Natural killer cell treated with Interleukin-12 subunit alpha and Interleukin-12 subunit beta and Interleukin-15 and Interleukin-18, amount 100 ng/mL, for 72 hours (primary cell): ENCODE results near the gene ZNF182. TPM values are rescaled to one million over a fixed set of nuclear protein-coding genes. Genes with fewer than 3 reads are reported as not detected.

Experiments used
- ATAC-seq, 2 donors: fragments of 150-1000 bp; cut with Tn5 transposase in 1 of 2; sonication (Bioruptor Pico), chemical (Tn5 transposase) in 1 of 2; 2 replicates each; pipeline ENCODE4 v1.10.0; 2021
- DNase-seq: peaks from one replicate; pipeline ENCODE4 v3.0.0; 2022; ENCODE audit warnings: low spot score
- H3K27ac Mint-ChIP-seq, 2 donors: 1 replicate in 1 of 2; 2 replicates in 1 of 2; pipeline ENCODE4 v1.8.0; 2022; ENCODE audit warnings: mixed read lengths in 2 of 2, mild to moderate bottlenecking in 1 of 2, moderate library complexity in 1 of 2
- H3K27me3 Mint-ChIP-seq, 2 donors: 1 replicate in 1 of 2; 2 replicates in 1 of 2; pipeline ENCODE4 v1.8.0; 2022; ENCODE audit warnings: mixed read lengths in 2 of 2
- H3K36me3 Mint-ChIP-seq: one replicate; pipeline ENCODE4 v1.8.0; 2022; ENCODE audit warnings: mixed read lengths
- H3K4me1 Mint-ChIP-seq, 2 donors: 1 replicate in 1 of 2; 2 replicates in 1 of 2; pipeline ENCODE4 v1.8.0; 2022; ENCODE audit warnings: low read depth in 2 of 2, mixed read lengths in 2 of 2, mild to moderate bottlenecking in 1 of 2
- H3K4me3 Mint-ChIP-seq: one replicate; pipeline ENCODE4 v1.8.0; 2022; ENCODE audit warnings: mixed read lengths
- H3K9me3 Mint-ChIP-seq: 2 replicates; pipeline ENCODE4 v1.8.0; 2022; ENCODE audit warnings: mixed read lengths
- total RNA-seq, 2 donors: library from RNA; stranded (reverse); gene quantifications; one replicate each; pipeline ENCODE4 v1.2.3, GENCODE V29; 2022

ZNF182 gene
- total RNA-seq, 2 donors from 2014 or later = 6.9 to 7.0 TPM

DNA sequence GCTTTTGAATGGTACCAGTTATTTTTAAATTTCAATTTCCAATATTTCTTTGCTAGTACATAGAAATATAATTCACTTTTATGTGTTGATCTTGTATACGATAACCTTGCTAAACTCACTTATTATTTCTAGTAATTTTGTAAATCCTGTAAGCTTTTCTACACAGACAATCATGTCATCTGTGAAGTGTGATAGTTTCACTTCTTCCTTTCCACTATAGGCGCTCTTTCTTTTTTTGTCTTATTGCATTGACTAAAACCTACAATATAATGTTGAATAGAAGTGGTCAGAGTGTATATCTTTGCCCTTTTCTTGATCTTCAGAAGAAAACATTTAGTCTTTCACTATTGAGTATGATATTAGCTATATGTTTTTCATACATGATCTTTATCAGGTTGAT is 76.6 kb downstream of the ZNF182 start:
- ATAC-seq (no peak), DNase-seq (no peak)
- peaks cover 0 to 2% of the 10 kb centered on the region in 2 donors for H3K27me3 Mint-ChIP-seq
- no peaks in the 10 kb centered on the region for H3K9me3 Mint-ChIP-seq
- no peaks in the 10 kb centered on the region for H3K4me1 Mint-ChIP-seq
- no peak overlapping the region for H3K27ac Mint-ChIP-seq
- H3K36me3 Mint-ChIP-seq = no peaks in the 10 kb centered on the region
- no peak overlapping the region for H3K4me3 Mint-ChIP-seq

Other genes starting within 250 kb of the ZNF182 start
- 10 to 100 TPM; 13.3 to 17.9 TPM for gene ZNF81, start 167.1 kb downstream of the ZNF182 start, total RNA-seq
- not detected for gene SPACA5, start 3.0 kb upstream of the ZNF182 start, total RNA-seq
- gene ZNF630, start 67.7 kb upstream of the ZNF182 start, total RNA-seq = 1 to 10 TPM in 1 of 2 donors, under 1 TPM in 1; 0.74 to 2.3 TPM
- gene SPACA5B, start 126.6 kb upstream of the ZNF182 start, total RNA-seq = not detected
- not detected for gene SSX5, start 192.8 kb upstream of the ZNF182 start, total RNA-seq